Measurements from ENCODE around the gene MTMR8. TPM values are rescaled to one million over a fixed set of nuclear protein-coding genes. Genes with fewer than 3 reads are reported as not detected.

The MTMR8 gene
- total and polyA plus RNA-seq, 9 of the 15 experiments (the other 6 are each of a cell fraction or from before 2014, with no cell fraction given) = 1.8 to 5.5 (median 3.0) TPM

DNA sequence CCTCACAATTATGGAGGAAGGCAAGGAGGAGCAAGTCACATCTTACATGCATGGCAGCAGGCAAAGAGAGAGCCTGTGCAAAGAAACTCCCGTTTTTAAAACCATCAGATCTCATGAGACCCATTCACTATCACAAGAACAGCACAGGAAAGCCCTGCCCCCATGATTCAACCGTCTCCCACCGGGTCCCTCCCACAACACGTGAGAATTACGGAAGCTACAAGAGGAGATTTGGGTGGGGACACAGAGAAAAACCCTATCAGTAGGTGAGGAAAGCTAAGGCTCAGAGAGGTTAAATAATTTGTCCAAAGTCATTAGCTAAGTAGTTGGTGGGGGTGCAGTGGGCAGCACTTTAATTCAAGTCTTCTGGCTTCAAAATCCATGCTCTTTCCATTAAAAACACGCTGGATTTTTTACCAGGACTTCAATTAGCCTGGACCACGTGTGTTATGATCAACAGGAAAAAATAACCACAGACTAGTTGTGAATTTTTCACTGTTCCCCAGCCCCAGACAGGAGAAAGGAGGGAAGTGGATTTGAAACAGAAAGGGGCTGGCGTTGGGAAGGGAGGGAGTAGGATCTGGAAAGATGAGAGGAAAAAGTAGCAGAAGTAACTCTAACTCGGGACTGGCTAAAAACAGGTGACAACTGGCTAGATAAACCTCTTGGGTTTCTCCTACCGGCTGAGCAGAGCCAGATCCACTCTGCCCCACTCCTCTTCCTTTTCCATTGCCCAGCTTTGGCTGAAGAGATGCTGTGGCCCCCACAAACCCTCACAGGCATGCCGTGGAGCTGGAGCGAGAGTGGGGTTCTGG is 986 bp downstream of the MTMR8 start (continued):
- TF ChIP-seq HMG20A (CRISPR knock-in tag; conservative IDR thresholded peaks at IDR 0.05) (no peak), TAF1 (IDR thresholded peaks at IDR 0.05; ENCODE audit: control insufficient read depth, extremely low read depth, insufficient read depth, low read length, severe bottlenecking) (peak; percentile 6), PTTG1 (tag; IDR thresholded peaks at IDR 0.05; ENCODE audit: low read depth) (no peak)
- TF ChIP-seq, protein P1, sequence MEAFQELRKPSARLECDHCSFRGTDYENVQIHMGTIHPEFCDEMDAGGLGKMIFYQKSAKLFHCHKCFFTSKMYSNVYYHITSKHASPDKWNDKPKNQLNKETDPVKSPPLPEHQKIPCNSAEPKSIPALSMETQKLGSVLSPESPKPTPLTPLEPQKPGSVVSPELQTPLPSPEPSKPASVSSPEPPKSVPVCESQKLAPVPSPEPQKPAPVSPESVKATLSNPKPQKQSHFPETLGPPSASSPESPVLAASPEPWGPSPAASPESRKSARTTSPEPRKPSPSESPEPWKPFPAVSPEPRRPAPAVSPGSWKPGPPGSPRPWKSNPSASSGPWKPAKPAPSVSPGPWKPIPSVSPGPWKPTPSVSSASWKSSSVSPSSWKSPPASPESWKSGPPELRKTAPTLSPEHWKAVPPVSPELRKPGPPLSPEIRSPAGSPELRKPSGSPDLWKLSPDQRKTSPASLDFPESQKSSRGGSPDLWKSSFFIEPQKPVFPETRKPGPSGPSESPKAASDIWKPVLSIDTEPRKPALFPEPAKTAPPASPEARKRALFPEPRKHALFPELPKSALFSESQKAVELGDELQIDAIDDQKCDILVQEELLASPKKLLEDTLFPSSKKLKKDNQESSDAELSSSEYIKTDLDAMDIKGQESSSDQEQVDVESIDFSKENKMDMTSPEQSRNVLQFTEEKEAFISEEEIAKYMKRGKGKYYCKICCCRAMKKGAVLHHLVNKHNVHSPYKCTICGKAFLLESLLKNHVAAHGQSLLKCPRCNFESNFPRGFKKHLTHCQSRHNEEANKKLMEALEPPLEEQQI (IDR thresholded peaks at IDR 0.05) = peak; percentile 70; the same call in 1 of the 2 replicates

- CTCF ChIA-PET (ENCODE audit: low intra/inter-chr PET ratio) = no interaction called here
- H3K27me3 ChIP-seq (ENCODE audit: control insufficient read depth in 2 of 2, insufficient read depth in 2 of 2, low read length in 2 of 2) = no peaks in the 10 kb centered on the region
- intact Hi-C loops (cut with micrococcal nuclease) (no loop called here), in situ Hi-C loops (cut with MboI) (no loop called here)
- H3K9me1 ChIP-seq (ENCODE audit: control insufficient read depth, insufficient read depth, low read length) = no peaks in the 10 kb centered on the region
- ATAC-seq = no peak
- no TSS peak for BruUV-seq (replicated peaks)
- POLR2A ChIA-PET = no interaction called here
- H3K9ac ChIP-seq (ENCODE audit: insufficient read depth in 1 of 2, low read depth in 2 of 2, low read length in 2 of 2) = no peak overlapping the region
- FAIRE-seq = no peak
- no peak overlapping the region for H2AFZ ChIP-seq (ENCODE audit: low read depth, low read length)
- no peak overlapping the region for H3K27ac ChIP-seq (ENCODE audit: extremely low read depth, low read depth, low read length)
- no peak for DNase-seq (ENCODE audit: extremely low read depth in 1 of 4, low spot score in 3 of 4)
- H4K20me1 ChIP-seq (replicated peaks; ENCODE audit: control insufficient read depth, insufficient read depth, low read length) = no peaks in the 10 kb centered on the region
- H3K9me3 ChIP-seq (replicated peaks; ENCODE audit: control insufficient read depth, insufficient read depth, low read depth, low read length) = no peaks in the 10 kb centered on the region
- peaks cover 40% of the 10 kb centered on the region for H3K79me2 ChIP-seq (ENCODE audit: control insufficient read depth, insufficient read depth, low read length)
- H3K4me3 ChIP-seq = no peak overlapping the region
- H3K4me1 ChIP-seq (replicated peaks in 1 of 2; ENCODE audit: control insufficient read depth in 2 of 2, insufficient read depth in 2 of 2, low read length in 2 of 2) = no peaks in the 10 kb centered on the region
- H3K4me2 ChIP-seq (ENCODE audit: insufficient read depth, low read length) = no peak overlapping the region
- H3K36me3 ChIP-seq (ENCODE audit: control insufficient read depth, insufficient read depth, low read length) = no peaks in the 10 kb centered on the region
- no peak for TF ChIP-seq HDGF (IDR thresholded peaks at IDR 0.05)
- no peak for TF ChIP-seq KLF6 (CRISPR knock-in tag; IDR thresholded peaks at IDR 0.05; ENCODE audit: borderline replicate concordance)
- no peak for TF ChIP-seq USF1 (CRISPR knock-in tag; IDR thresholded peaks at IDR 0.05)
- TF ChIP-seq ELF2 (CRISPR knock-in tag; IDR thresholded peaks at IDR 0.05) = no peak
- TF ChIP-seq RBM34 (IDR thresholded peaks at IDR 0.05; ENCODE audit: borderline replicate concordance, insufficient read depth, low read length) = no peak
Measured at GRCh38 chrX:64389489-64389888, 5.8 kb downstream of the MTMR8 start.

Measured in K562 (cell line).